HG03066 (cell line): Measurements from ENCODE around the gene TCF4.
A peak's percentile ranks its signal among the peaks of the same experiment; 100 is the strongest.

Source experiments
- ATAC-seq: cut with Tn5 transposase; IDR thresholded peaks from one replicate; pipeline ENCODE4 v1.9.1; 2021; ENCODE audit warnings: low read depth; ENCODE audit not compliant: unreplicated experiment

Gene TCF4

DNA sequence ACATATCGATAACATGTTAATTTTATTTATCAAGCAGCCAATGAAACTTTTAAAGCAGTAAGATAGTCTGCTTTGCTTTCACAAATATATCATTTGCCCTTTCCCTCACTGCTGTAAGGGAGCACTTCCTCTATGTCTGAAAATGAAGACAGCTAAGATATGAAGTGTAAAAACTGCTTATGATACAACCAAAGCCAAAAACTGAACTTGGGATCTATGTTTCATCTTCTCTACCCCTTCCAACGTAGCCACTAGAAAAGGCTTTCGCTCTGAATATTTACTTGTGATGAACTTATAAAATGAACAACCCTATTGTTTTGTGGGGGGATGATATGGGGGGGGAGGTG lies 140.3 kb downstream of the TCF4 start:
- no peak for ATAC-seq

DNA sequence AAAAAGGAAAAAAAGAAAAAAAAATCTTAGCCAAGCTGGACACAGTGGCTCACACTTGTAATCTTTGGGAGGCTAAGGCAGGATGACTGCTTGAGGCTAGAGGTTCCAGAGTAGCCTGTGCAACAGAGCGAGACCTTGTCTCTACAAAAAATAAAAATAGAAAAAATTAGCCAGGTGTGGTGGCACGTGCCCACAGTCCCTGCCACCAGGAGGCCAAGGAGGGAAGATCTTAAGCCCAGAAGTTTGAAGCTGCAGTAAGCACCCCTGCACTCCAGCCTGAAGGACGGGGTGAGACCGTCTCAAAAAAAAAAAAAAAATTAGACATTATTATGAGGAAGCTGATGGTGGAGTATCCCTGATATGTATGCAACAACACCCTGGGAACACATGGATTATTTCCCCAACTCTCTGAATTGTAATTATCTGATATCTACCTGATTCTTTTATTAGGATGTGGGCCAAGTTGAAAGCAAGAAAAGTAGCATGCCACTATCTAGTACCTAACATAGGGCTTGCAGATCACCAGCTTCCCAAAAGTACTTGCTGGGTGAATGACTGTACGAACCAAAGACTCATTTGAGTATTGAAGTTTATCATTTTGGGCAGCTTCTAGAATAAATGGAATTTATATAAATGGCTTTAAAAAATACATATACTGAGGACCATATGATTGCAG lies 140.9 kb downstream of the TCF4 start:
- no peak for ATAC-seq

DNA sequence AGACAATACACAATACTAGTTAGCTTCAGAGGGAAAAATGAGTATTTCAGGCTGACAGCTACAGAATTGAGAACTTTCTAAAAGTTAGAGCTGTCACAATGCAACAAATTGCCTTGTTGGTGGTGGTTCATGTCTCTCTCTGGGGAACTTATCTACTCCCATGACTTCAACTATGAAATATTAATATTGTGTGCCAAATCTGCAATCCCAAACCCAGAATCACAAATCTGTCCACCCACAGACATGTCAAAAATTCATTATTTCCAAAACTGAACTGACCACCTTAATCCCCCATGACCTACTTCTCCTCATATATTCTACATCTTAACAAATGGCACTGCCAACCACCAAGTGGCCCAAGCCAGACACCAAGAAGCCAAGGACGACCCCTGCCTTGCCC lies 143.5 kb downstream of the TCF4 start:
- ATAC-seq: no peak

DNA sequence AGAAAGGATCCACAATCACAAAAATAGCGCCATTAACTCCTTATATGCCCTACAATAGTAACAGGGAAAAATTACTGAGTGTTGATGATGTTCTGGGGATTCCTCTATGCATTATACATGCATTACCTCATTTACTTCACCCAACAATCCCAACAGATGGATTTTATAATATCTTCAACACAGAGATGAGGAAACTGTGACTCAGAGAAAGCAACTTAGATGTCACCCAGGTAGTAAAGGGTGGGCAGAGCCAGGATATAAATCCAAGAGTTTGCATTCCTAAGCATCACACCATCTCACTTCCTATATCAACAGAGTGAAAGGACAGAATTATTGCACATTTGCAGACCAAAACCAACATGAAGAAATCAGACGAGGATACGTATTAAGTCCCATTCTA lies 144.2 kb downstream of the TCF4 start:
- no peak for ATAC-seq

DNA sequence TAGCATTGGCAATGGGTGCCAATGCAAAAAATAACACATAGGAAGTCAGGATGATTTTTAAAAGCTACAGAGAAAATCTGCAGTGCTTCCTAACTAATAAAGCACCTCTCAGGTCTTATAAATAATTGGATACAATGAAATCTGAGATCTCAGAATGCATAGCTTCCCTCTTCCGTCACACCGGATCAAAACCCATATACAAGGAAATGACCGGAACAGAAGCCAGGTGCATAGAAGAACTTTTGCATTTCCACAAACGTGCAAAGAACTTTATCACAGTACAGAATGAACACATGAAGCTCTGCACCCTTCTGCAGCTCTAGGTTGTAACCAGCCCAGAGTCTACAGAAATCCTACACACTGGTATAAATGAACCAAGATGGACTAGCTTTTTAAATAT lies 145.4 kb downstream of the TCF4 start:
- ATAC-seq: no peak

DNA sequence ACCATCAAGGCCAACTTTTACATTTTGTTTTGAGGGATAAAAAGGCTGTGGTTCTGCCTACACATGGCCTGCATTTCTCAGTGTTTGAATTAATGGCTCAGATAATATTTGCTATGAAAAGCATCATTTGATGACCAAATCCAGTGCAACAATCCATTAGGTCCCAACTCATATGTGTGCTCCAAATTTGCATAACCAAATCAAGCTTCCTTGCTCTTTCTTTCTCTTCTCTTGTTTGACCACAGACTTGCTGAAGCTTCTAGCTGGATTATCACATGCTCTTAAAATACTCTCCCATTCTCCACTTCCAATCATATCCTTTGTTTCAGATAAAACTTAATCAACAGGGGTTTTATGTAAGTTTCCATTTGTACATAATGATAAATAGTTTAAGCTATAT lies 147.0 kb downstream of the TCF4 start:
- no peak for ATAC-seq

DNA sequence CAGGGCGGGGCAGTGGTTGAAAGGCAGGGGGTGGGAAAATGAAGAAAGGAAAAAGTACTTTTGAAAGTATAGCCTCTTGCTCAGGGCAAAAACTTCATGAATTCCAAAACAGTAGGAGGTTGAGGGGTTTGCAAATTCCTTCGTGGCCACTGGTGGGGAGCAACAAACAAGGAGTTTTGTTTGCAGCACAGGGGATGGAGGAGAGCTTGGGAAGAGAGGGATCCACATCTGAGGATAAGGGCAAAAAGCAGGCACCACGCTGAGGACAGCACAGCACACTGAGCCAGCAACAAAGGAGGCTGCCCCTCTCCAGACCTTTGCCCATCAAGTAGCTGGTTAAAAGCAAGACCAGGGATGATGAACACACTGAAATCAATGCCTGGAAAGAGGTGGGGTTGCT lies 148.9 kb downstream of the TCF4 start:
- ATAC-seq: no peak

DNA sequence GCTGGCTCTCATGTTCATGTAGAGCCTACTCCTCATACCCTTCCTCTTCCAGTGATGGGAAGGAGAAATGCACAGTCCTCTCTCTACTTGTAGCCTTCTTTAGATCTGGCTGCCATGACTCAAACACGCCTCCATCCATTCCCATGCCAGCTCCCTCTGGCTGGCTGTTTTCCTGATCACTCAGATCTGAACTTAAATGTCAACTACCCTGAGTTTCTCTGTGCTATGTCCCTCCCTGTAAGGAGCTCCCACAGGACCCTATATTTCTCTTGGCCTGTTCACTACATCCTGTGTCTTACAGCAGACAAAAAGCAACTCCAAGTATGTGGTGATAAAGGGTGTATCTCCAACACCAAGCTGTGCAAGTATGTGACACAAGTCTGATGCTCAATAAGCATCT lies 152.4 kb downstream of the TCF4 start:
- ATAC-seq: no peak

DNA sequence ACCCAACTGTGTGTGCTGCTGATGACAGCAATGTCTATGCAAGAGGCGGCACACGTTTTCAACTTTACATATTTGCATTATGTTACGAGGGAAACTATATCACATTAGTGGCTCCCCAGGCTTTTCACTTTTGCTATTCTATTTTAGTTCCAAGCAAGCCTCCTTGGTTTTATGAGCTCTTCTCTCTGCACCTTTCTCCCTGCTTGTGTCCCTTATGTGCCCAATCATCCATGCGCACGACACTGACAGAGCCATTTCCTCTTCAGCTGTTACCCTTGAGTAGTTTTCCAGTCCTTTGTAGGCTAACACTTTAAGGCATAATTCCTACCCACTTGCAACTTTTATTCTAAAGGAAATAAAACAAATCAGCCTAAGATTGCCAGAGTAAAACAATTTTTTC lies 154.3 kb downstream of the TCF4 start:
- no peak for ATAC-seq

DNA sequence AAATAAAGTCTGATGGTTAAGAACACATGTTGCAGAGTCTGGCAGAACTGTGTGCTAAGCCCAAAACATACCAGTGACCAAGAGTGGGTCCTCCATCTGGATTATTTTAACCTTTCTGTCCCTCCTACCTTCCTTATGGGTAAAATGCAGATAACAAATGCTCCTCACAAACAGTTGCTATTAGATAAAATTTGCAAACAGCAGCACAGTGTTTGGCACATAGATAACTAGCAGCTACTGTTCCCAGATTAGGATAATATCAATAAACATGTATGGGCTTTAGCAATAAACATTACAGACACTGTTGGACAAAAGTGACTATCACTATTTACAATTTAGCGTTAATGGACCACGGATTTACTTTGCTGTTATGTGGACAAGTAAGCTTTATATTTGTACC lies 154.9 kb downstream of the TCF4 start:
- no peak for ATAC-seq

DNA sequence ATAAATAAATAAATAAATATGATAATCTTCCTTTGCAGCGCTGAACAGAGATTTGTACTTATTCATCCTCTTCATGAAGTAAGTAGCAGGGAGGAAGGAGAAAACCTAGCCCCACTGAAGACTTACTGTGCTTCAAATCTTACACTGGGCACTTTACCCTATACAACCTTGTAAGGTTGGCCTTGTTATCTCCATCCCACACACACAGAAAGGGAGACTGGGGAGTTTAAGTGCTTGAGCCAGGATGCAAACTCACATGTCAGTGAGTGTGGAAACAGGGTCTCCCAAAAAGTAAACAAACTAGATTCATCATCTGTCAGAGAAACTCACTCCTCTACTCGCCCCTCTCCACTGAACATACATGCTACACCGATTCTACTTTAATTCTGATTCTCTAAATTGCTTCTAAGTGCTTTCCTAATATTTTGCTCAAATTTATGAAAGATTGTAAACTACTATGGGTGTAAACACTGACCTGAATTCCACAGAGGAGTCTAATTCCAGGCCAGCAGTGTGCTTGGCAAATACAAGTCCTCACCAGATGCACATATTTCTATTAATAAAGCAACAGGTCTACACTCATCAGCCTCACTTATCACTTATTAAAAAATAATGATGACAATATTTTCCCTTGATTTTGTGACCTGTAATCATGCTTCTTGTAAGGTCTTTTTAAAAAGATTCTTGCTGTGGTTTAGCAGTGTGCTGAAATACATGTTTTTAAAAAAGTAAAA lies 155.5 kb downstream of the TCF4 start:
- no peak for ATAC-seq

DNA sequence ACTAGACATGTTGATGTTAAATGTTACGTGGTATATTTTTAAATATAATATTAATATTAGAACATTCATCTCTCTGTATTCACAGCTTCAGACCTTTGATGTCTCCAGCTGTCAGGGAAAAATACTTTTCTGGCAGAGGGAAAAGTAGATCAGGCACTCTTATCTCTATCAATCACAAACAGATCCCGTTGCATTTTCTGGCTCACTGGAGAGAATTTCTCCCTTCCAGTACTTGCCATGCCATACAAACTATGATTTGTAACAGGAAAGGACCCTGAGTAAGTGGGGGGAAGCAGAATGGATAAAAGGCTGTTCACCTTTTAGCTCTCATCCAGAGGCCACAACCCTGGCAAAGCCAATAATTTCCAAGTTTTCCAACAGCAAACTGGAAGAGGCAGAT lies 158.0 kb downstream of the TCF4 start:
- no peak for ATAC-seq

DNA sequence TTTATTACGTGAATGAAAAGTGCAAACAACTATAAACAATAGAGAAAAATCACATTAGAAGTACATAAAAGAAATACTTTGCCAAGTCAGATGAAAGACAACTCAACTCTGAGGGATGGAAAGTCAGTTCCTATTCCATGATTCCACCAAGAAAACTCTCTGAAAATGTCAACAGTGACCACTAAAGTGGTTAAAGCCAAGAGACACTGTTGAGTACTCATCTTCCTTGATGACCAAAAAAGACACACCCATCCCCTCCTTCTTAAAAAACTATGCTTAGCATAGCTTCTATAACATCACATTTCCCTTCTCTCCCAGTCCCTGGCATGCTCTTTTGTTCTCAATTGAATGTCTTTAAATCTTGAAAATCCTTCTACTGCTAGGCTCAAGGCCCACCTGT lies 160.0 kb downstream of the TCF4 start:
- no peak for ATAC-seq

DNA sequence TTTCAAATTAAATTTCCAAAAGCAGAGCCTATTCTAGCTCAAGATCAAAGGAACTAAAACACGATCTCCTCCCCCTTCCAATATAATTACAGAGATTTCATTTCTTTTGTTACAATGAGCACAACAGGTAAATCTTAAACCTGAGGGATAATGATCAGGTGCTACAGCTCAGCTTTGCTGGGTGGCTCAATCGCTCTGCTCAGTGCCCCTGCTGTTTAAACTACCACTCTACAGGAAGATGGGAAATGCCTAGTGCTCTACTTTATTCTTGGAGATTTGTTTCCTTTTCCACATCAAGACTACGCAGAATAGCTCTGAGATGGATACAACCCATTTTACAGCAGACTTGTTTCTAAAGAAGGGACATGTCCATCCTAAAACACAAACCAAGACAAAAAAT lies 162.3 kb downstream of the TCF4 start:
- ATAC-seq: no peak

DNA sequence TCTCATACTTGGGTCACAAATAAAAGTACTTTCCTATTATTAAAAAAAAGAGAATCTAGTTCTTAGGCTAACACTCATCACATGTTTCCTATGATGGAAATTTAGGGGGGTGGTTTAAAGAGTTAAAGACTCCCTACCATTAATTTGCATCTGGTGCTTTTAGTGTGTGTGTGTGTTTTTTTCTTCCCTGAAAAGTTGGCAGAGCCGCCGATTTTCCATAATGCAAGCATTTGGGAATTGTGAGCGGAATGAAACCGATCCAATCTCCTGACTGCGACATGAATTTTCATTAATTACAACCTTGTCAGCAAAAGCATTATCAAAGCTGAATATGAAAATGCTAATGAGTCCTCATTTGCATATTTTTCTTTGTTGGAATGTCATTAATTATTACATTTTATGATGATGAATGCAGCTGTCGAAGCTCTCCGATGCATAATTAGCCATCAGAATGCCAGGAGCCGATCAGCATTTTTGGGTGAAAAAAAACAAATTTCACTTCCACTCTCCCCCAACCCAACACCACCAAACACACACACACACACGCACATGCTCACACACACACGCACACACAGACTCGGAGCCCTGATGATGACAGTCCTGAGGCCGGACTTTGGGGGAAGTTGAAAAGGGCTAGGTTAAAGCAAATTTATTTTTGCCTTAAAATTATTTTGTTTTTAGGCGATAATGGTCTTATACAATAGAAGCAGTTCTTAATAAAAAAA lies 165.4 kb downstream of the TCF4 start:
- ATAC-seq: no peak

DNA sequence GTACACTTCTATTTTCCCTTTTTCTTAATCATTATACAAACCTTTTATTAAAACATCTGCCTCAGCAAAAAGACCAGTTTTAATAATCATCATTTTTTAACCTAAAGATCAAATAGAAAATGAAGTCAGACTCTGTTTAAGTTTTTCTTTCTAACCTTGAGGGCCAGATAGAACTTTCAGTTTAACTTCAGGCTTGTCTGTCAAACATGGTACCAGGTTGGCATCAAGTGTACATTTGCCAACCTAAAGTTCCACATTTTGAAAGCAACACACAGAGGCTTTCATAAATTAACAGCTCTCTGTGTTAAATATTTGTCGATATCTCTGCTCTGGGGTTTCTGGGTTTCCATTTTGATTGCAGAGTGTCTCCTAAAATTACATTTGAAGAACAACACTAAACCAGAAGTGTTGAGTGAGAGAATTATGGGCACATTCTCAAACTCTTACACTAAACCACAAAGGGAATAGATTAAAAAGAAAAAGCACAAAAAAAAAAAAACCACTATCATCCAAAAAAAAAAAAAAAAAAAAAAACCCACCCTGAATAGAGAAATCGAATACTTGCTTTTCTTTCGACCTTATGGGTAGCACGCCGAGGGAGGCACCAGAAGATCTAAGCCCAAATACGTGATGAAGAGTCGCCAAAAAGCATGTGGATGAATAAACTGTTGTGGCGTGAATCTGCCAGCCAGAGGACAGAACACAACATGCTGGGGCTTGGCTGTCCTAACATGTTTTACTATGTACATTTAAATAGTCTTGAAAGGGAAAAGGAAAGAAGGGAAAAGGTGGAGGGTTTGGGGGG lies 166.2 kb downstream of the TCF4 start:
- ATAC-seq: no peak

DNA sequence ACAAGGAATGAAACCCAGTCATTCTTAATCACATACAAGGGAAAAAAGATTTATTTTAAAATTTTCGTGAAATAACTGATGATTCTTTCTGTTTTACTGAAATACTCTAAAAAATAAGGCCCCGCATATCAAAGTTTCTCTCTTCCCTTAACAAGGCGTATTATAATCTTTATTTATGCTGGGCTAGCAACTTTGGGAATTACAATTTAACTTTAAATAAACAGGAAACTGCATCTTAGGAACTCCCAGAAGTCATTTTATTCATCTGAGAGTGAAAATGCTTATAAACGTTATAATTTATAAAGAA lies 166.7 kb downstream of the TCF4 start:
- no peak for ATAC-seq

DNA sequence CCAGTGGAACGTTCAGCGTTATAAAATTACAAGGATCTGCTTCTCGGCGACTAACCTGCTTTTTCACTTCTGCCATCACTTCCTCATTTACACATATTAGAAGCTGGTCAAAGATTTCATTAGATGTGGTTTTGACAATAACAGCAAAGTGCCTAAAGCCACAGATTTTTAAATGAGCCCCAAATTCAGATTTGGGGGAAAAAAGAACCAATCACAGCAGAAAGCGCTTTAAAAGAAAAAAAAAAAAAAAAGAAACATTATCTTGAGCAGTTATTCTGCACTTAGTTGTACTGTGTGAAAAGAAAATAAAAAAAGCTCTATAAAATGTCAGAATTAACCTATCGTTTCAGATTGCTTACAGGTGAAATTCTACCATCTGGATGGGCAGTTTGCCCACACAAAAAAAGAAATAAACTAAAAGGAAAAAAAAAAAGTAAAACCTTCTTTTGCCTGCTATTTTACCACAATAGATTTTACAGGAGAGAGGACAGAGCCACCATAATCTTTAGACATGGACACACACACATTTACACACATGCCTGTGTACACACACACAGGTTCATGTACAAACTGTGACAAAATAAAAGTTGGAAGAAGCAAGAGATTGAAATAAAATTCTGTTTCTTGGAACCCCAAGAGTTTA lies 167.2 kb downstream of the TCF4 start:
- peak; percentile 70 for ATAC-seq

DNA sequence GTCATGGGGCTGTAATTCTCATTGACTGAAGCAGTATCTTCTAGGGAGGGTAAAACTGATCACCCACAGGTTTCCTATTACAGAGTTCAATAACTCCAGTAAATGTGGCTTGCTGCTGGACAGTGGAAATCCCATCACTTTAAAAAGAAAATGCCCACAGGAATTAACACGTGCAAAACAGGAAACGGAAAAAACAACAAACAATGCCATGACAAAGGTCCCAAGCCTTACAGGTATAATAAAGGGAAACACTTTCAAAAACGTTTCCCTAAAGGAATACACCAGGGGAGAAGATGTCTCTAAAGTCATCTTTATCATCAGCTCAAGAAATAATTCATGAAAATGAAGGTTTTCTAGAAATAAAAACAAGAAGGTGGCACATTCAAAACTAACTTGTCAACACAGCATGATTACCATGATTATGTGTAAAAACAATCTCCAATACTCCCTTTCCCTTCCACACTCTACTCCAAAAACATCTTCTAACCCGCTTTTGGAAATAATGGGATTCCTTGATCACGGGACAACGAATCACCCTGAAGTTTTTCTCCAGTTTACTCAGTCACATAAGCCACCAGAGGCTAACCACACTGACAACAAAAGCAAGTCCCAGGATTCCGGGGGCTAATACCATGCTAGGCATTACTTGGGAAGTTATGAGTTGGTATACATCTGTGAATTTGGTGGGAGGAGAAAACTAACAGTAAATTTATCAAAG lies 167.9 kb downstream of the TCF4 start:
- peak; percentile 24 for ATAC-seq
